C4-2B (cell line): Measurements from ENCODE around the gene INSR.

Experiments used
- ZFX ChIP-seq: fragments of 450-650 bp; IDR thresholded peaks from 2 replicates; pipeline ENCODE4 v1.6.1; 2017
- TF ChIP-seq, protein P1 (sequence below): fragments of 450-650 bp; conservative IDR thresholded peaks from 2 replicates; pipeline ENCODE4 v1.5.1; 2017; ENCODE audit warnings: mild to moderate bottlenecking

- TF ChIP-seq, protein P1, sequence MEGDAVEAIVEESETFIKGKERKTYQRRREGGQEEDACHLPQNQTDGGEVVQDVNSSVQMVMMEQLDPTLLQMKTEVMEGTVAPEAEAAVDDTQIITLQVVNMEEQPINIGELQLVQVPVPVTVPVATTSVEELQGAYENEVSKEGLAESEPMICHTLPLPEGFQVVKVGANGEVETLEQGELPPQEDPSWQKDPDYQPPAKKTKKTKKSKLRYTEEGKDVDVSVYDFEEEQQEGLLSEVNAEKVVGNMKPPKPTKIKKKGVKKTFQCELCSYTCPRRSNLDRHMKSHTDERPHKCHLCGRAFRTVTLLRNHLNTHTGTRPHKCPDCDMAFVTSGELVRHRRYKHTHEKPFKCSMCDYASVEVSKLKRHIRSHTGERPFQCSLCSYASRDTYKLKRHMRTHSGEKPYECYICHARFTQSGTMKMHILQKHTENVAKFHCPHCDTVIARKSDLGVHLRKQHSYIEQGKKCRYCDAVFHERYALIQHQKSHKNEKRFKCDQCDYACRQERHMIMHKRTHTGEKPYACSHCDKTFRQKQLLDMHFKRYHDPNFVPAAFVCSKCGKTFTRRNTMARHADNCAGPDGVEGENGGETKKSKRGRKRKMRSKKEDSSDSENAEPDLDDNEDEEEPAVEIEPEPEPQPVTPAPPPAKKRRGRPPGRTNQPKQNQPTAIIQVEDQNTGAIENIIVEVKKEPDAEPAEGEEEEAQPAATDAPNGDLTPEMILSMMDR: no peak
- no peak for TF ChIP-seq ZFX
These were observed 47.1 kb downstream of the INSR start for GRCh38 chr19:7247155-7247554.
